ENCODE data around the gene RNF167. TPM values are rescaled to one million over a fixed set of nuclear protein-coding genes. Genes with fewer than 3 reads are reported as not detected.
A peak's percentile ranks its signal among the peaks of the same experiment; 100 is the strongest.

Gene RNF167
- total RNA-seq, result 100 to 1,000 TPM in 3 of 8 experiments, 10 to 100 TPM in 5; 74.1 to 109 (median 89.5) TPM

- Histone ChIP-seq H3K4me3 (peak within 1 kb of the TSS; percentile 53 to 85 (median 61)), H3K27ac (peak within 1 kb of the TSS; percentile 96 to 99), H3K4me1 (replicated peaks in 1 of 2) (peaks cover 14 to 16% of the 10 kb centered on the region in 2 donors)
- 0 to 10% (median 0%) methylated on average over 1 to 48 of the region's 72 CpGs; no CpG with 5 or more reads in 1 of the 10 experiments for WGBS, 10 experiments
- in situ Hi-C loops (cut with MboI; ENCODE audit: low pct_unique_long_range_greater_than_20kb in 2 of 9, low sequenced_read_pairs in 9 of 9, unreplicated experiment in 9 of 9), result no loop called here
- peak; percentile 77 to 92 (median 88) for ATAC-seq (replicated peaks in 6 of 8)
Observed at GRCh38 chr17:4939796-4940554, at the start of gene RNF167, which contains the start of gene SLC25A11. TSS of gene RNF167 (plus strand) at chr17:4940268. CDS start at chr17:4940910, 642 bp downstream. TSS of gene SLC25A11 (minus strand) at chr17:4940046. CDS start at chr17:4939910, 136 bp downstream.

- Histone ChIP-seq H3K4me1 (replicated peaks in 1 of 2) (no peaks in the 10 kb centered on the region), H3K4me3 (no peak overlapping the region), H3K27ac (no peak overlapping the region)
- WGBS, 10 experiments, result 83 to 100% (median 91%) methylated on average over 1 to 7 of the region's 42 CpGs; no CpG with 5 or more reads in 6 of the 10 experiments
- in situ Hi-C loops (cut with MboI; ENCODE audit: low pct_unique_long_range_greater_than_20kb in 2 of 9, low sequenced_read_pairs in 9 of 9, unreplicated experiment in 9 of 9), result loop anchor here in 3 of 9 experiments (25.0 kb wide), 3 partner anchors 104 to 179 kb away; partner anchors contain the start of genes ARRB2 (in 1 of the 3), CXCL16 (in 1 of the 3), GLTPD2 (in 1 of the 3) and MED11 (in 1 of the 3)
- ATAC-seq (replicated peaks in 6 of 8), result peak in 1 of 8 experiments; percentile 14
Observed at GRCh38 chr17:4891411-4892410, 48.4 kb upstream of the RNF167 start.

- 60 to 100% (median 88%) methylated on average over 1 to 8 of the region's 23 CpGs; no CpG with 5 or more reads in 6 of the 10 experiments for WGBS, 10 experiments
- no peak overlapping the region for H3K4me3 ChIP-seq
- ATAC-seq (replicated peaks in 6 of 8), result no peak
- H3K4me1 ChIP-seq (replicated peaks in 1 of 2), result peaks cover 0 to 5% of the 10 kb centered on the region in 2 donors
- in situ Hi-C loops (cut with MboI; ENCODE audit: low pct_unique_long_range_greater_than_20kb in 2 of 9, low sequenced_read_pairs in 9 of 9, unreplicated experiment in 9 of 9), result loop anchor here in 3 of 9 experiments (25.0 kb wide), 3 partner anchors 105 to 180 kb away; partner anchors contain the start of genes ARRB2 (in 1 of the 3), CXCL16 (in 1 of the 3), GLTPD2 (in 1 of the 3) and MED11 (in 1 of the 3)
- H3K27ac ChIP-seq, result no peak overlapping the region
Observed at GRCh38 chr17:4892499-4893221, 47.4 kb upstream of the RNF167 start.

- Histone ChIP-seq H3K27ac (no peak overlapping the region), H3K4me3 (no peak overlapping the region), H3K4me1 (replicated peaks in 1 of 2) (peaks cover 0 to 9% of the 10 kb centered on the region in 2 donors)
- ATAC-seq (replicated peaks in 6 of 8), result no peak
- in situ Hi-C loops (cut with MboI; ENCODE audit: low pct_unique_long_range_greater_than_20kb in 2 of 9, low sequenced_read_pairs in 9 of 9, unreplicated experiment in 9 of 9), result loop anchor here in 3 of 9 experiments (25.0 kb wide), 3 partner anchors 106 to 181 kb away; partner anchors contain the start of genes ARRB2 (in 1 of the 3), CXCL16 (in 1 of the 3), GLTPD2 (in 1 of the 3) and MED11 (in 1 of the 3)
- WGBS, 10 experiments, result 87 to 100% (median 100%) methylated on average over 2 to 4 of the region's 18 CpGs; no CpG with 5 or more reads in 6 of the 10 experiments
Observed at GRCh38 chr17:4893272-4893671, 46.8 kb upstream of the RNF167 start.

GRCh38 chr17:4893721-4894560 is 46.1 kb upstream of the RNF167 start:
- Histone ChIP-seq H3K4me1 (replicated peaks in 1 of 2) (peaks cover 6 to 16% of the 10 kb centered on the region in 2 donors), H3K27ac (no peak overlapping the region), H3K4me3 (no peak overlapping the region)
- ATAC-seq (replicated peaks in 6 of 8), result no peak
- WGBS, 10 experiments, result 90 to 100% (median 93%) methylated on average over 1 to 11 of the region's 31 CpGs; no CpG with 5 or more reads in 4 of the 10 experiments
- in situ Hi-C loops (cut with MboI; ENCODE audit: low pct_unique_long_range_greater_than_20kb in 2 of 9, low sequenced_read_pairs in 9 of 9, unreplicated experiment in 9 of 9), result loop anchor here in 3 of 9 experiments (25.0 kb wide), 3 partner anchors 107 to 182 kb away; partner anchors contain the start of genes ARRB2 (in 1 of the 3), CXCL16 (in 1 of the 3), GLTPD2 (in 1 of the 3) and MED11 (in 1 of the 3)

- 87 to 100% (median 88%) methylated on average over 1 to 13 of the region's 13 CpGs; no CpG with 5 or more reads in 7 of the 10 experiments for WGBS, 10 experiments
- Histone ChIP-seq H3K4me1 (replicated peaks in 1 of 2) (peaks cover 7 to 18% of the 10 kb centered on the region in 2 donors), H3K27ac (no peak overlapping the region), H3K4me3 (no peak overlapping the region)
- in situ Hi-C loops (cut with MboI; ENCODE audit: low pct_unique_long_range_greater_than_20kb in 2 of 9, low sequenced_read_pairs in 9 of 9, unreplicated experiment in 9 of 9), result loop anchor here in 3 of 9 experiments (25.0 kb wide), 3 partner anchors 108 to 183 kb away; partner anchors contain the start of genes ARRB2 (in 1 of the 3), CXCL16 (in 1 of the 3), GLTPD2 (in 1 of the 3) and MED11 (in 1 of the 3)
- ATAC-seq (replicated peaks in 6 of 8), result no peak
Observed at GRCh38 chr17:4895121-4895520, 44.9 kb upstream of the RNF167 start.

GRCh38 chr17:4895657-4896331 is 44.3 kb upstream of the RNF167 start:
- Histone ChIP-seq H3K27ac (no peak overlapping the region), H3K4me1 (replicated peaks in 1 of 2) (peaks cover 7 to 18% of the 10 kb centered on the region in 2 donors), H3K4me3 (no peak overlapping the region)
- 80 to 90% (median 81%) methylated on average over 2 to 13 of the region's 27 CpGs; no CpG with 5 or more reads in 7 of the 10 experiments for WGBS, 10 experiments
- no peak for ATAC-seq (replicated peaks in 6 of 8)
- in situ Hi-C loops (cut with MboI; ENCODE audit: low pct_unique_long_range_greater_than_20kb in 2 of 9, low sequenced_read_pairs in 9 of 9, unreplicated experiment in 9 of 9), result loop anchor here in 3 of 9 experiments (25.0 kb wide), 3 partner anchors 108 to 183 kb away; partner anchors contain the start of genes ARRB2 (in 1 of the 3), CXCL16 (in 1 of the 3), GLTPD2 (in 1 of the 3) and MED11 (in 1 of the 3)

- 60 to 100% (median 95%) methylated on average over 1 to 10 of the region's 27 CpGs; no CpG with 5 or more reads in 6 of the 10 experiments for WGBS, 10 experiments
- Histone ChIP-seq H3K4me3 (no peak overlapping the region), H3K4me1 (replicated peaks in 1 of 2) (peaks cover 7 to 18% of the 10 kb centered on the region in 2 donors), H3K27ac (no peak overlapping the region)
- ATAC-seq (replicated peaks in 6 of 8), result no peak
- in situ Hi-C loops (cut with MboI; ENCODE audit: low pct_unique_long_range_greater_than_20kb in 2 of 9, low sequenced_read_pairs in 9 of 9, unreplicated experiment in 9 of 9), result loop anchor here in 3 of 9 experiments (25.0 kb wide), 3 partner anchors 109 to 184 kb away; partner anchors contain the start of genes ARRB2 (in 1 of the 3), CXCL16 (in 1 of the 3), GLTPD2 (in 1 of the 3) and MED11 (in 1 of the 3)
Observed at GRCh38 chr17:4896332-4897197, 43.5 kb upstream of the RNF167 start.

GRCh38 chr17:4897198-4897687 is 42.8 kb upstream of the RNF167 start:
- WGBS, 10 experiments, result 80% methylated on average over 1 of the region's 10 CpGs; no CpG with 5 or more reads in 9 of the 10 experiments
- no peak for ATAC-seq (replicated peaks in 6 of 8)
- no peak overlapping the region for H3K27ac ChIP-seq
- no peak overlapping the region for H3K4me3 ChIP-seq
- peaks cover 7 to 18% of the 10 kb centered on the region in 2 donors for H3K4me1 ChIP-seq (replicated peaks in 1 of 2)
- in situ Hi-C loops (cut with MboI; ENCODE audit: low pct_unique_long_range_greater_than_20kb in 2 of 9, low sequenced_read_pairs in 9 of 9, unreplicated experiment in 9 of 9), result loop anchor here in 3 of 9 experiments (25.0 kb wide), 3 partner anchors 110 to 185 kb away; partner anchors contain the start of genes ARRB2 (in 1 of the 3), CXCL16 (in 1 of the 3), GLTPD2 (in 1 of the 3) and MED11 (in 1 of the 3)

All from motor neuron (in vitro differentiated cells).